ENCODE measurements around the gene LAD1.
A peak's percentile ranks its signal among the peaks of the same experiment; 100 is the strongest.

Gene LAD1

GRCh38 chr1:201414051-201414738 is 15.1 kb upstream of the LAD1 start:
- DNase-seq: no peak

- no peak for DNase-seq
Measured at GRCh38 chr1:201411292-201411691, 12.2 kb upstream of the LAD1 start.

DNA sequence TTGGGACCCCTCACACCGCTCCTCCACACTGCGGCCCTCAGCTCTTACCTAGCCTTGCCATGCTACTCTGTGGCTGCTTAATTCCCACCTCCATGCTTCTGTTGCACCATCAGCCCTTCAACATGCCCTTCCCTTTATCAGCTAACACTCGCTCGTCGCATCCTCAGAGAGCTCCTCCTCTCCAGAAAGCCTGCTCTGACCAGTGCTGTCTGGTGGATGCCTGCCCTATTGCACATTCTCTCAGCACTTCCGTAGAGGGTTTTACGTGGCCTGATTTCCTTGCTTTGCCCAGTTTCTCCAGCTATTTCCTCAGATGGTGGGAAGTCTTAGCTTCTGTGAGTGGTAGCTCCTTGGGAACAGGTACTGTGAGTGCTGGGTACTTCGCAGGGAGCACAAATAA is 10.3 kb upstream of the LAD1 start:
- DNase-seq: no peak

GRCh38 chr1:201408834-201409200 is 9.7 kb upstream of the LAD1 start:
- no peak for DNase-seq

DNA sequence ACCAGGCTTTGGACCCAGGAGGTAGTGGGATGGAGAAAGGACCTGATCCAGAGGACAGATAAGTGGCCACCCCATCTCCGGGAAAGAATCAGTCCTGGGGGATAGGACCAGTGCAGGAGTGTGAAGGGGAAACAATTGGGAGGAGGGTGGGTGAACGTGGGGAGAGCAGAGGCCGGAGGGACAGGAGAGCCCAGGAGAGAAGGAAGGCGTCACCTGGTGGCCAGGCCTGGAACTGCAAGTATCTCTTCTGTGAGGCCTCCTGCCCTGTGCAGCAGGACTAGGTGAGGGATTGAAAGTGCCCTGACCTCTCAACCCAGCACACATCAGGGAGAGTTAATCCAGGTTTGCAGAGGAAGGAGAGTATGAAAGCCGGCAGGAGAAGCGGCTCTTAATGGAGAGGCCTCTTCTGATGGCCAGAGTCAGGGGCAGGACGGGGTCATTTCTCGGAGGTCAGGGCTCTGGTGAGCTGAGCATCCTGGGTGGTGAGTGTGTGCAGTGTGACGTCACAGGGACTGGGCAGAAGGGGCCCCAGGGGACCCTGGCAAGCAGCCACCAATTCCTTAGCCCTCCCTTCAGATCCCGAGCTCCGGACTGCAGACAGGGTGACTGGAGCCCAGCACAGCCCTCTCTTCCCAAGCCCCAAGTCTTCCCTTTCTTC is 9.2 kb upstream of the LAD1 start:
- peak; percentile 80 to 90 (median 84) for DNase-seq

GRCh38 chr1:201406831-201407406 is 7.8 kb upstream of the LAD1 start:
- DNase-seq: no peak

- no peak for DNase-seq
Measured at GRCh38 chr1:201405484-201405831, 6.3 kb upstream of the LAD1 start.

GRCh38 chr1:201404722-201405483 is 5.8 kb upstream of the LAD1 start:
- DNase-seq: no peak

DNA sequence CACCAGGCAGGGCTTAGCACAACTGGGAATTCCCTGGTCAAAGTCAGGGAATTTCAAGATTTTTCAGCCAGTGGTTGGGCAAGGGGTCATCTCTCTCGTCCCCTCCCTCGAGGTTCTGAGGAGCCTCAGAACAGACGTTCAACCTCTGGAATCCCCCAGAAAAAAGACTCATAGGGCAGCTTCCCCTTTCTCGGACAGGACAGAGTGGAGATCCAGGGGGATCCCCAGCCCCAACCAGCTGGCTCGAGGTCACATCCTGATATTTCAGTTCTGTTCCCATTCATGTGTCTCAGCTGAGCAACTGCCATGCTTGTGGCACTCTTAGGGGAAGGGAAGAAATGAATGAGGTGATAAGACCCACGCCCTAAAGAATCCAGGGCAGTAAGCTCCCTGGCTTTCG is 4.9 kb upstream of the LAD1 start:
- DNase-seq: peak; percentile 94 to 98 (median 96)

DNA sequence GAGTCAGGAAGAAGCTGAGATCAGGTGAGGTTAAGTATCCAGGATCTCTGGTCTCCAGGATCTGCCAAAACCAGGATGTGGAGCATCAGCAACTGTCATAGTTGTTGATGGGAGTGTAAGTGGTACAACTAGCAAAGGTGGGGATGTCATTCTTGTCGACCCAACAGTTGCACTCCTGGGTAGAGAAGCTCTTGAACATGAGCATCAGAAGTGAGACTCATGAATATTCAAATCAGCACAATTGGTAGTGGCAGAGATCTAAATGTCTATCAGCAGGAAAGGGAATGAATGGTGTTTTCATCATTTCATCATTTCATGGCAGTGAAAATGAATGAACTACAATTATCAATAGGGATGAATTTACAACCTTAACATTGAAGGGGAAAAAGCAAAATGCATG is 4.2 kb upstream of the LAD1 start:
- DNase-seq: no peak

DNA sequence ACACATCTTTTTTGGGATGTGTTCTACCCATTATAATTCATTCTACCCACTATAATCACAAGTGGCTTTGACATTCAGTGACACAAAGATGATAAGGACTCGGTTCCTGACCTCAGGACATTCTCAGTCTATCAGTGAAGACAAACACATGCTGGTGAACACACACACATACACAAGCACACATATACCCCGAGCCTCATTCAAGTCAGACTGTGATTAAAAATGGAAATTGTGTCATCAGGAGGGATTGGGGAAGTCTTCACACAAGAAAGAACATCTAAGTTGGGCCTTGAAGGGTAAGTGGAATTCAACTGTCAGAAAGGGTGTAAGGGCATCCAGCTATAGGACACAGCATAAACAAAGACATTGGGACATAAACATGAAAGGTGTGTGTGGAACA is 2.6 kb upstream of the LAD1 start:
- peak; percentile 52 to 59 (median 52) for DNase-seq

- no peak for DNase-seq
Measured at GRCh38 chr1:201400852-201401230, 1.7 kb upstream of the LAD1 start.

GRCh38 chr1:201400212-201400851 is 1.2 kb upstream of the LAD1 start:
- no peak for DNase-seq

GRCh38 chr1:201399352-201400126 is 415 bp upstream of the LAD1 start:
- DNase-seq: peak in 2 of 3 donors; percentile 28 to 58

DNA sequence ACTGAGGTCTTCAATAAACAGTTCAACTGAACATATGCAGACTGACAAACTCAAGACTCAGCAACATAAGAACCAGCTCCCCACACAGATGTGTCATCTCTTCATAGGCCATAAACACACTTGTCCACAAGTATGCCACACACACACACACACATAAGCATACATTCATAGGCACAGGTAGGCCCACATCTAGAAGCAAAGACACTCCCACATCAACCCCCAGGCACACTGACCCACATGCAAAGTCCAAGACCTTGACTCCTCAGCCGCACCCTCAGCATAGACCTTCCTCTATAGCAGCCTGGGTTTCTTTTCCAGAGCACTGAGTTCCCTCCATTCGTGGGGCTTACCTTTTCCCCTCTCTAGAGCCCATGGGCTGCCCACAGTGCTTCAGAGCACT is 1.4 kb downstream of the LAD1 start:
- no peak for DNase-seq

- DNase-seq: no peak
Measured at GRCh38 chr1:201396861-201397464, 2.2 kb downstream of the LAD1 start.

DNA sequence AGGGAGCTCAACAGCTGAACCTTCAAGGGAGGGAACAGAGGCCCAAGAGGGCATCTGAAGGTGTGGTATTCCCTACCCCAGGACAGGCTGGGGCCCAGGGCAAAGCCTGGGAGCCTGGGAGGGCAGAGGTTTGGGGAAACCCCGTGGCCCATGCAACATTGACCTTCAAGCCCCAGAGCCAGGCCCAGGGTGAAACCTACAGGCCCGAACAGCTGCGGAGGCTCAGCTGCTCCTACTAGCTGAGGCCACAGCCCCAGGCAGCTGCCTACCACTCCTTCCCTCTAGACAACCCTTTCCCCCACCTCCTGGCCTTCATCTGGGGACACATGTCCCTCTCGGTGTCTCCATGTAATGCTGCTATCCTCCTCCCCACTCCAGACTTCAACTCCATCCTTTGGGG is 3.2 kb downstream of the LAD1 start:
- no peak for DNase-seq

GRCh38 chr1:201394591-201394990 is 4.5 kb downstream of the LAD1 start:
- no peak for DNase-seq

GRCh38 chr1:201393076-201393475 is 6.0 kb downstream of the LAD1 start:
- DNase-seq: no peak

DNA sequence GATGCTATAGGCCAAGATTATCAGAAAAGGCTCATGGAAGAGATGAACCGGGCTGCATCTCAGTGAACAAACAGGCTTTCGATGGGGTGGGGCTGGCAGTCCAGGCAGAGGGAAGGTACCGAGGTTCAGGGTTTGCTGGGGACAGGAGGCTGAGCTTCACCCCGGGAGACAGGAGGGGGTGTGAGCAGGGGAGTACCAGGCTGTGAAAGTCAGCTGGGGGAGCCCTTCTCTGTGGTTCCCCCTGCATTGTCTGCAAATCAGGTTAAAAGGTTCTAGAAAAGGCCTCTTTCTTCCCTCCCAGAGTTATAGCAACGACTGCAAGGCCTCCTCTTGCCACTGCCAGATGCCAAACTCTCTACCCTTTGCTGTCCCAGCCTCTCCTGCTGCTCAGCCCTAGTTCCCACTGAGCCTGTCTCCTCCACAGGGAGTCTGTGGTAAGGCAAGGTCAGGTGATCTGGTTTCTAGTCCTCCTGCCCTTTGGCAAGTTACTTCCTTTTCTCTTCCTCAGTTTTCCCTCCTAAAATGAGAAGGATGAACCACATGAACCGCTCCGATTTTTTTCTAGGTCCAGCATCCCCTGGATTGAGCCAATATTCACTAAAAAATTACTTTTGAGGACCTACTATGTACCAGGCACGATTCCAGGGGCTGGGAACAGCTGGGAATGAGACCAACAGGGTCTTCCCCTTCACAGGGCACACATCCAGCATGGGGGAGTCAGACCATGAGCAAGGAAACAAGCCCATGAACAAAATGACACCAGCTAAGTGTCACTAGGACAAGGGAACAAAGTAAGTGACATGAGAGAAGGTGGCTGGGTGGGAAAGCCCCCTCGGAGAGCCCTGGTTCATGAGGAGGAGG is 7.2 kb downstream of the LAD1 start:
- DNase-seq: peak in 1 of 3 donors; percentile 29

- DNase-seq: no peak
Measured at GRCh38 chr1:201391225-201391624, 7.9 kb downstream of the LAD1 start.
